HG03196 (cell line): ENCODE measurements around the gene PTGR3.
"Not testable (repeated sequence)": the region's sequence is repeated elsewhere in the genome, so short reads cannot be mapped to it uniquely, and the experiment has no call there.

Experiments
- ATAC-seq: cut with Tn5 transposase; IDR thresholded peaks from one replicate; pipeline ENCODE4 v1.9.1; 2021; ENCODE audit not compliant: unreplicated experiment

The PTGR3 gene

GRCh38 chr18:75203416-75204268, 5.3 kb downstream of the PTGR3 start:
- ATAC-seq = no peak

GRCh38 chr18:75202696-75203365, 6.1 kb downstream of the PTGR3 start:
- ATAC-seq = no peak

- ATAC-seq = no peak
These were observed 7.4 kb downstream of the PTGR3 start for GRCh38 chr18:75201282-75202270.

GRCh38 chr18:75200605-75201280, 8.2 kb downstream of the PTGR3 start:
- no peak for ATAC-seq

DNA sequence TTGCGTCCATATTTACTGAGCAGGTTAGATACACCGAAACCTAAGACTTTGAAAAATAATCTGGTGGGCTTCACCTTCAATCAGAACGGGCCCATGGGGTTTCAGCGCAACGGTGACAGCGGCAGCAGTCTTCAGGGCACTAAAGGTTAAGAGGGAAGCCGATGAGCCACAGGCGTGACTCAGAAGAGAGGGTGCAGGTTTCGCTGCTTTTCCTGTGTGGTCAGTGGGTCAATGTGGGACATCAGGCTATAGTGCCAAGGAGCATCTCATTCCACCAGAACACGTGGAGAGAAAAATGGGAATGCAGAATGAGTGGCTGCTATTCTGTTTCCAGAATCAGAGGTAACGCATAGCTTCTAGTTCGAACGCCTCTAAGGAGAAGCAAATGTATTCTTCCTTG, 8.9 kb downstream of the PTGR3 start:
- no peak for ATAC-seq

DNA sequence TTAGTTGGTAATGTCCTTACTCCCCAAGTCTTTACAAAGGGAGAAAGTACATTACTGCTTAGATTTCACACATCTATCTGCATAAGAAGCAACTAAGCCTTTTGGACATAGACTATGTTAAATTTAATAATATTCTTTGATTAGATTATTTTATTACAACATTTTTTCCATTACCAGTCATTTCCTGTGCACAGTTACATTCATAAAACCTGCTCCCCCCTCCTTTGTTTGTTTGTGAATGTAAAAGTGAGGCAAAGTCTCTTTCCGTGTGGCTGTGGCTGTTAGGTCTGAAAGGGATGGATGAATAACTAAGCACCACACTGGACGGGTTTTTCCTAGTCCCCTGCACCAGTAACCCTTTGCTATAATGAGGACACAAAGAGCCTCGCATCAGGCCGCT, 9.6 kb downstream of the PTGR3 start:
- ATAC-seq = no peak

DNA sequence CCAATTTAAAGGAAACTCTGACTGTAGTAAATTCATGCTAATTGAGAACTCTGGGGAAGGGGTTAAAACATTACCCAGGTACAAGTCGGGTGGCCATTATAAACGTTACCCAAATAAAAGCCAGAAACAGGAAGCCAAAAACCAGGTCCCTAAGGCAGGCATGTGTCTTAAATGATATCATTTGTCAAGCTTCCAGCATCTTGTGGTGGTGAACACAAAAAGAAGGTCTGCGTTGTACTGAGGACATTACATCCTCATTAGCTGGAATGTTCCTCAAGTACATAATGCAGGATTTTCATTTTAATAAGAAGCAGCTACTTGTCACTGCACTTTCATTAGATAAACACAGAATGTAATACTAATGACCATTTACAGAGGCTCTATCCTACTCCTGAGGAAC, 10.9 kb downstream of the PTGR3 start:
- ATAC-seq = no peak

GRCh38 chr18:75192899-75193298, 16.0 kb downstream of the PTGR3 start:
- ATAC-seq = no peak

DNA sequence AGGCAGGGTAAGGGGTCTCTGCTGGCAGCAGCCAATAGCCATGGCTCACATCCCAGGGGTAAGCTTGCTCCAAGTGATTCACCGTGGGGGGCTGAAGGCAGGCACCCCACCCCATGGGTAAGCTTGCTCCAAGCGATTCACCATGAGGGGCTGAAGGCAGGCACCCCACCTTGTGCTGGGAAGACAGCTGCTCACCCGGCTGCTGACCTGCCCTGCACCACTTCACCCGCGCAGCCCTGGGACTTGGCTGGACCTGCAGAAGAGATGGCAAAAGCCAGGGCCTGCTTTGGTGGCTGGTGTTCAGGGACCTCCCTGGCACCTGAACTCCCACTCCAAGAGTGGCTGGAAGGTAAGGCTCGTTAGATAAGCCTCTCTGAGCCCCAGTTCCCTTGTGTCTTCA, 19.2 kb downstream of the PTGR3 start:
- ATAC-seq = no peak

DNA sequence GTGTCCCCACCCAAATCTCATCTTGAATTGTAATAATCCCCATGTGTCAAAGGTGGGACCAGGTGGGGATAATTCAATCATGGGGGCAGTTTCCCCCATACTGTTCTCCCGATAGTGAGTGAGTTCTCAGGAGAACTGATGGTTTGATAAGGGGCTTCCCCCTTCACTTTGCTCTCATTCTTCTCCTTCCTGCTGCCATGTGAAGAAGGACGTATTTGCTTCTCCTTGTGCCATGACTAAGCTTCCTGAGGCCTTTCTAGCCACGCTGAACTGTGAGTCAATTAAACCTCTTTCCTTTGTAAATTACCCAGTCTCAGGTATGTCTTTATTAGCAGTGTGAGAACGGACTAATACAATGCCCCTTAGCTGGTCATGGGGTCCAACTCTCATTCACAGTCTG, 21.2 kb downstream of the PTGR3 start:
- ATAC-seq = not testable (repeated sequence)

- ATAC-seq = no peak
These were observed 23.5 kb downstream of the PTGR3 start for GRCh38 chr18:75185460-75185859.

- ATAC-seq = no peak
These were observed 24.9 kb downstream of the PTGR3 start for GRCh38 chr18:75183973-75184493.

DNA sequence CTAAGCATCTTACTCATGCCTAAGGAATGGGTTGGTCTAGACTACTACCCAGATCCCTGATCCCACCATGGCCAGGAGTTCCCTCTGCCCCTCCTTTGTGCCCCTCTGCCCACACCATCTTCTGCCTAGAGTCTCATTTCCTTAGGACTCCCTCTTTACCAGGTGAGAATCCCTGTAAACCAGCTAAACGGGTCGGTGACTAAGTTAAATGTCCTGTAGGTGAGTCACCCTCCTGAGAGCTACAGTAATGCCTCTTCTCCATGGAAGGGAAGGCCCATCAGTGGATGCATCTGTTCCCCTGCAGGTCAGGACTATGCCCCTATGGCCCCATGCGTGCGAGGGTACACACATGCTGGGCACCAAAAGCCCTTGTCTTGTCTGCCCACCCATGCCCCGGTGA, 25.4 kb downstream of the PTGR3 start:
- no peak for ATAC-seq

DNA sequence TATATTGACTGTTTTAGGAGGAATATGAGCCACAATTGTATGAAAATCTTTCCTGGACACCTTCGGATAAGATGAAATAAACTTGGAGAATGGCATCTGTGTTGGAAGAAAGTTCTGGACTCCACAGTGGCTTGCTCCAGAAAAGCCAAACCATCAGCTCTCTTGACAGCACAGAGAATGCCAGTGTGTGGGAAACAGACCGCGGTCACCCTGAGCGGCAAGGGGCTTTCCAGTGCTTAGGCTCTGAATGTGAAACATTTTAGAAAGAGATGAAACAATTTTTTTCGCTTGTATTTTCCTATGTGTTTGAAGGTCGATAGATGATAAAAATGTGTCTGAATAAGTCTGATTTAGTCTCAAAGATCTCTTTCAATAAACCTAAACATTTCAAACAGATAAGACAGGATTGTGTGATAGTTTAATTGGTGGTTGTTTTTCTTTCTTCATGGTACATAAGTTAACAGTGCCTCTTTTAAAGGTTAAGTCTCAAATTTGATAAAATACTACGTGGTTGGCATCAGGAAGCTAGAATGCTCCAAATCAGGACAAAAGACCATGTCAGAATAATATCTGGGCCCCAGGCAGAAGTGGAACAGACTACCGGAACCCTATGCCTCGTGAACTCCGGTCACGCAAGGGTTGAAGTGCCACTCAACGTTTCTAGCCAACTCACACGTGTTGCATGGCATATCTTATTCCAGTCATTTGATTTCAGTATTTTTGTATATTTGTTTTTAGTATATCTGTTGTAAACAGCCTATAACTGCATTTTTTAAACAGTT, 28.9 kb downstream of the PTGR3 start:
- no peak for ATAC-seq

DNA sequence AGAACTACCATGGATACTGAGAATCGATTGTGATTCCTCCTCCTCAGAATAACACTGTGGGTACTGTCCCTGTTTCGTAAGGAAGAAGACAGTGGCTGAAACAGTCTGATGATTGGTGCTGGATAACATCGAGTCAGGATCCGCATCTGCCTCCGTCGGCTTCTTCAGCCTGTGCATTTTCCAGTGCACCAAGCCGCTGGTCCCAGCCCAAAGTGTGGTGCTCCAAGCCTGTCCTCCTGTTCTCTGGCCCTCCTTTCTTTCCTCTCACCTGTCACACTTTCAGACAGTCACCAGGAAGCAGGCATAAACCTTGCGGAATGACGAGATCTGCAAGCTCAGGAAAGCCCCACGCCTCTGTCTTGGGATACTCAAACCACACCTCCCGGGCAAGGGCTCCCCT, 30.6 kb downstream of the PTGR3 start:
- no peak for ATAC-seq

- no peak for ATAC-seq
These were observed 32.1 kb downstream of the PTGR3 start for GRCh38 chr18:75176849-75177248.

DNA sequence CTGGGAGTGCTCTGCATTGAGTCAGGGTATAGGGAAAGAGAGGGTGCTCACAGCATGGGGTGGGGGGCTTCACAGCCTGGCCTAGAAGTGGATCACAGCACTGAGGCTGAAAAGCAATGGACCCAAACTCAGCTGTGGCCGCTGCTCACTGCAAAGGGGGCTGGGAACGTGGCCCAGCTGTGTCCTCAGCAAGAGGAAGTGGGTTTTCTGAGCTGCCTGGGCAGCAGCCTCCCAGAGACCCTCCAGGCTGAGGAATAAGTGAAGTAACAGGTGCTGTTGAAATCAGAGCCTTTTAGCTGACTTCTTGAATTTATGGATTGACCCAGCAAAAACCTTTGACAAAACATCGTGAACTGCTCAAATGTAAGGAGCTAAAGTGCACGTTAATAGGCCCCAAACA, 35.2 kb downstream of the PTGR3 start:
- no peak for ATAC-seq

GRCh38 chr18:75173125-75173432, 35.9 kb downstream of the PTGR3 start:
- peak; percentile 96 for ATAC-seq

DNA sequence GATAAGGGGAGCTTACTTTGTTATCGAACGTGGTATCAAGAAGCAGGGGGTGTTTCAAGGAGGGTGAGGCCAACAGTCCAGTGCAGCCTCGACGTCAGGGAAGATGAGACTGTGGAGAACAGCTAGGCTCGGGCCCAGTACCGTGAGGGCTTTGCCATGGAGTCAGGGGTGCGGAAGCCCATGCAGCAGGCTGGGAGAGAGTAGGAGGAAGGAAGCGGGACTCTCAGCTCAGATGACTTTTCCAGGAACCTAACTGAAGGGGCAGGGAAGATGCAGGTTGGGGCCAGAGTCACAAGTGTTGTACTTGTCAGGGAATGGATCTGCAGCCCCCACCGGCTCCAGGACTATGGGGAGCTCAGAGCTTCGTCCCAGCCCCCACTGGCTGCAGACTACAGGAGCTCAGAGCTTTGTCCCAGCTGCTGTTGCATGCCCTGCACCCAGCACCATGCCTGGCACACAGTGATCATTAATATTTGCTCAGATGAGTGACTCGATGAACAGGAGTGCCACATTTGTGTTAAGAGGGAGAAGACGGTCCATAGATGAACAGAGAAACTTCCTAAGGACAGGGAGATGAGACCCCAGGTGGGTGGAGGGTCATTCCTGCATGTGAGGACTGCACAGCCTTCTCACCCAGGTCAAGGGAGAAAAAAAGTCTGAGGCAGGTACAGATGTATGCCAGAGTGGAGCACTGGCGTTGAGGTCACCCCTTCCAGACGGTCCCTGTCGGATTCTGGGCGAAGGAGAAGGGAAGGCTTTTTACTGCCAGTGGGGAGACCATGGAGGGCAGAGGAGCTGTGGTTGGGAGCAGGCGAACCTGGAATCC, 36.4 kb downstream of the PTGR3 start:
- ATAC-seq = peak; percentile 18
